ENCODE data around the gene TP53AIP1. TPM values are rescaled to one million over a fixed set of nuclear protein-coding genes. Genes with fewer than 3 reads are reported as not detected.

TP53AIP1 gene
- total RNA-seq, 1 donor from 2014 or later = not detected

- Mint-ChIP-seq H3K4me3 (peak overlapping the region; percentile 6), H3K36me3 (ENCODE audit: low read depth) (no peaks in the 10 kb centered on the region), H3K9me3 (no peaks in the 10 kb centered on the region), H3K27me3 (peaks cover 10% of the 10 kb centered on the region), H3K27ac (no peak overlapping the region), H3K4me1 (peaks cover 17% of the 10 kb centered on the region)
- no peak for DNase-seq
- ChIA-PET POLR2A (interaction anchor here (1.1 kb wide), 1 partner anchor 22 kb away, joined by 3 read pairs; no protein-coding TSS in a partner anchor), CTCF (interaction anchor here (0.7 to 2.3 kb wide), 4 partner anchors 24 to 770 kb away, joined by 3 to 9 read pairs (median 4); no protein-coding TSS in a partner anchor)
- no peak for TF ChIP-seq CTCF (IDR thresholded peaks at IDR 0.05)
- no peak for ATAC-seq (ENCODE audit: low read depth)
- intact Hi-C loops (cut with micrococcal nuclease) = loop anchor here (2.0 to 5.0 kb wide), 2 partner anchors 23 to 36 kb away; partner anchors contain the start of gene KCNJ5
Observed at GRCh38 chr11:128927683-128928336, 14.9 kb downstream of the TP53AIP1 start.

GRCh38 chr11:128927108-128927461 lies 15.6 kb downstream of the TP53AIP1 start:
- Mint-ChIP-seq H3K36me3 (ENCODE audit: low read depth) (no peaks in the 10 kb centered on the region), H3K27me3 (peaks cover 10% of the 10 kb centered on the region), H3K9me3 (no peaks in the 10 kb centered on the region), H3K4me1 (peaks cover 17% of the 10 kb centered on the region), H3K27ac (no peak overlapping the region), H3K4me3 (no peak overlapping the region)
- intact Hi-C loops (cut with micrococcal nuclease) = loop anchor here (5.0 kb wide), 1 partner anchor 35 kb away; the partner anchor contains the start of gene KCNJ5
- DNase-seq (no peak), ATAC-seq (ENCODE audit: low read depth) (no peak)
- TF ChIP-seq CTCF (IDR thresholded peaks at IDR 0.05) = no peak
- ChIA-PET CTCF (no interaction called here), POLR2A (no interaction called here)

DNA sequence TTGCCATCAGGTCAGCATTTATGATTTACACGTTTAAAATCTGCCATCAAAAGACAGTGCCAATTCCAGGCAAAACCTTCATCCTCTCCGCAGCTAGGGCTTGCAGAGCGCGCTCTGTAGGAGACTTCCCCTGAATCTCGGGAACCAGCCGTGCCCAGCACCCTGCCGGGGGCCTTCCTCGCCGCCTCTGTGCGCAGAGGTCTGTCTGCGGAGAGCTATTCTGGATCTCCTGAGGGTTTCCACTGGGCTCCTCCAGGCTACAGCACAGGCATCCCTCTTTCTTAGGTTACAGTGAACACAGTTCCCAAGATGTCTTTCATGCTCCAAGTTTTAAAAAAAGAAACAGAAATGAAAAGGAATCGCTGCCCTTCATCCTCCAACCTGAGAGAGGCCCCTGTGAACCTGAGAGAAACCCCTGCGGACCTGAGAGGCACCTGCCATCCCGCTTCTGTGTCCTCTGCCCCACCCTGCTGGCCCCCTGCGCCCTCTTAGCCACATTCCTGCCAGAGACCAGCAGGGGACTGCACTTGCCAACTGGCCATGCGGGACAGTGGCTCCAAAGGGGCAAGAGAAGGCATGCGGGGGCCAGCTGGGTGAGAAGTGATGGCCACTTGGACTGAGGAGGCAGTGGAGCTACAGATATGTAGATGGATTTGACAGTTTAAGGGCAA lies 16.1 kb downstream of the TP53AIP1 start:
- intact Hi-C loops (cut with micrococcal nuclease) = loop anchor here (5.0 kb wide), 1 partner anchor 34 kb away; the partner anchor contains the start of gene KCNJ5
- Mint-ChIP-seq H3K36me3 (ENCODE audit: low read depth) (no peaks in the 10 kb centered on the region), H3K27ac (no peak overlapping the region), H3K4me3 (no peak overlapping the region), H3K27me3 (peaks cover 7% of the 10 kb centered on the region), H3K9me3 (no peaks in the 10 kb centered on the region), H3K4me1 (peaks cover 17% of the 10 kb centered on the region)
- CTCF ChIA-PET = no interaction called here
- no peak for ATAC-seq (ENCODE audit: low read depth)
- no peak for TF ChIP-seq CTCF (IDR thresholded peaks at IDR 0.05)
- DNase-seq = no peak
- POLR2A ChIA-PET = no interaction called here

DNA sequence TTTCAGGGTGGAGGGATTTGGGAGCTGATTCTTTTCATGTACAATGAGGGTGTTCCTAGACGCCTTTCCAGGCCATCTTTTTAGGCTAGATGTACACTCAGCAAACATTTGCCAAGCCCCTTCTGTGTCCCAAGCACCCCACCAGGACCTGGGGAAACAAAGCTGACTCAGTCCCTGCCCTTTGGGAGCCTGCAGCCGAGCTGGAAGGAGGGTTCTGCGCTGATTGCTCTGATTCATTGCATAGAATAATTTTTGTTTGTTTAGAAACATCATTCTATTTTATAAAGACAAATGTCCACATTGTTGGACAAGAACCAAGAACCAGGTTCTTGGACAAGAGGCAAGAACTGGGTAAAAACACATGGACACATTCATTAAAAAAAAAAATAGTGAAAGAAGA lies 16.7 kb downstream of the TP53AIP1 start:
- Mint-ChIP-seq H3K9me3 (no peaks in the 10 kb centered on the region), H3K4me1 (peaks cover 17% of the 10 kb centered on the region), H3K27me3 (peaks cover 5% of the 10 kb centered on the region), H3K36me3 (ENCODE audit: low read depth) (no peaks in the 10 kb centered on the region), H3K27ac (no peak overlapping the region), H3K4me3 (no peak overlapping the region)
- POLR2A ChIA-PET = no interaction called here
- TF ChIP-seq CTCF (IDR thresholded peaks at IDR 0.05) = no peak
- ATAC-seq (ENCODE audit: low read depth) (no peak), DNase-seq (no peak)
- CTCF ChIA-PET = no interaction called here
- intact Hi-C loops (cut with micrococcal nuclease) = loop anchor here (5.0 kb wide), 1 partner anchor 34 kb away; the partner anchor contains the start of gene KCNJ5

GRCh38 chr11:128925250-128925600 lies 17.4 kb downstream of the TP53AIP1 start:
- no peaks in the 10 kb centered on the region for H3K9me3 Mint-ChIP-seq
- intact Hi-C loops (cut with micrococcal nuclease) = loop anchor here (5.0 kb wide), 1 partner anchor 33 kb away; the partner anchor contains the start of gene KCNJ5
- POLR2A ChIA-PET = no interaction called here
- peaks cover 10% of the 10 kb centered on the region for H3K27me3 Mint-ChIP-seq
- no peaks in the 10 kb centered on the region for H3K36me3 Mint-ChIP-seq (ENCODE audit: low read depth)
- no peak overlapping the region for H3K27ac Mint-ChIP-seq
- no peak for DNase-seq
- peaks cover 17% of the 10 kb centered on the region for H3K4me1 Mint-ChIP-seq
- no peak overlapping the region for H3K4me3 Mint-ChIP-seq
- CTCF ChIA-PET = no interaction called here
- ATAC-seq (ENCODE audit: low read depth) = no peak
- TF ChIP-seq CTCF (IDR thresholded peaks at IDR 0.05) = no peak
